ENCODE measurements around the gene KCNMA1.

Gene KCNMA1

DNA sequence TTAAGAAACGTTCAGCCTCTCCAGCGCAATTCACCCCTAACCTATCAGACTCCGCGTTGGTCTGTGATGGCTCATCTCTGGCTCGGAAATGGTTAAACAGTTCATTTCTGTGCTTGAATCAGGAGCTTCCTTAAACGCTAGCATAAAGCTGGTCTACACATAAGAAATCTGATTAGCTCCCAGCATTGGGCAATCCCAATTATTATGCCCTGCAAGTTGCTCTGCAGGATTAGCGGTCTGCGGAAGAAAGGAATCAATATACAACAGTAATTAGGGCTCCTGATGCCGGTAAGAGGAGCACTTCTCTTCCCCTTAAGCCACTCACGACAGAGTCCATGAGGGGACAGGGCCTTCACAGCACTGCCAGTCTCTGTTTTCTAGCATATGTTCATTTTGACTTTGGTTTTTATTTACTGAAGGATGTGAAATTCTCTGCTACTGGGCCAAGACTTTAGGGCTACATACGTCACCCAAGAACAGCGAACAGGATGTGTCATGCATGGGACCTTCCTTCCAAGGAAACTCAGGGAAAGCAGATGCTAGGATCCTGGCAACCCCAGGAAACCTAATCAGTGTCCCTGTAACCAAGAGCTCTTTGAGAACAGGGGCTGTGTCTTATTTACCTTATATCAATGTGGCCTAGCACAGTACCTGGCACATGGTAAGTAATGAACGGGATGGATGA lies 324.4 kb downstream of the KCNMA1 start:
- Histone ChIP-seq H3K9ac (no peak overlapping the region), H3K4me1 (no peaks in the 10 kb centered on the region), H3K27me3 (no peaks in the 10 kb centered on the region), H3K4me3 (no peak overlapping the region), H3K36me3 (no peaks in the 10 kb centered on the region), H3K27ac (no peak overlapping the region), H3K4me2 (no peak overlapping the region), H4K20me1 (peaks cover 0 to 99% (median 0%) of the 10 kb centered on the region in 11 experiments; a peak in 2 of 22 replicates), H3K9me3 (replicated peaks in 1 of 11) (no peaks in the 10 kb centered on the region)
- no peak for TF ChIP-seq Cebpa-rat (IDR thresholded peaks at IDR 0.05)

DNA sequence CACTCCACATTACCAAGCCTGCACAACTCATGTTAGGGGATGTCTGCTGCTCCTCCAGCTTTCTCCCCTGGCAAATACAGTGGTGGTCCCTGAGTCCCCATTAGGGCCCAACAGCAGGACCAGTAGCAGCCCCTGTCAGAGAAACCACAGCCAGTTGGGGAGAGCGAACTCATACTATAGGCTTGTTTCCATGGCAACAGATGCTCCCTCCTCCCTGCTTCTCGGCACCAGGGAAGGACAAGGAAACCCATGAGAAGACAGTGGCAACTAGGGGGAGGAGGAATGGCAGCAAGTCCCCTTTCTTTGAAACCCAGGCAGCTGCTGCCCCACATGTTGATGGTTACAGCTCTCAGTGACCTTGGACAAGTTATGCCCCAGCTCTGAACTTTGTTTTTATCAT lies 326.4 kb downstream of the KCNMA1 start:
- H4K20me1 ChIP-seq: peaks cover 0 to 97% (median 0%) of the 10 kb centered on the region in 11 experiments; a peak in 2 of 22 replicates

GRCh38 chr10:77310288-77310840 lies 327.2 kb downstream of the KCNMA1 start:
- H3K4me1 ChIP-seq: no peaks in the 10 kb centered on the region
- peaks cover 0 to 98% (median 0%) of the 10 kb centered on the region in 11 experiments; a peak in 2 of 22 replicates for H4K20me1 ChIP-seq
- no peaks in the 10 kb centered on the region for H3K9me3 ChIP-seq (replicated peaks in 1 of 11)
- H3K27ac ChIP-seq: no peak overlapping the region
- H3K4me2 ChIP-seq: no peak overlapping the region
- no peaks in the 10 kb centered on the region for H3K36me3 ChIP-seq
- H3K27me3 ChIP-seq: no peaks in the 10 kb centered on the region
- no peak overlapping the region for H3K9ac ChIP-seq
- no peak overlapping the region for H3K4me3 ChIP-seq
- no peak for TF ChIP-seq Cebpa-rat (IDR thresholded peaks at IDR 0.05)

More for the DNA sequence above, 326.4 kb downstream of the KCNMA1 start:
- Histone ChIP-seq H3K9ac (no peak overlapping the region), H3K36me3 (no peaks in the 10 kb centered on the region), H3K4me3 (no peak overlapping the region), H3K9me3 (replicated peaks in 1 of 11) (no peaks in the 10 kb centered on the region), H3K27me3 (no peaks in the 10 kb centered on the region), H3K4me2 (no peak overlapping the region), H3K4me1 (no peaks in the 10 kb centered on the region), H3K27ac (no peak overlapping the region)
- TF ChIP-seq Cebpa-rat (IDR thresholded peaks at IDR 0.05): no peak

GRCh38 chr10:77309509-77309908 lies 328.1 kb downstream of the KCNMA1 start:
- H3K36me3 ChIP-seq: no peaks in the 10 kb centered on the region
- H3K9me3 ChIP-seq (replicated peaks in 1 of 11): no peaks in the 10 kb centered on the region; a peak in 1 of 22 replicates
- no peak overlapping the region for H3K27ac ChIP-seq
- H3K9ac ChIP-seq: no peak overlapping the region
- peaks cover 0 to 99% (median 0%) of the 10 kb centered on the region in 11 experiments; a peak in 2 of 22 replicates for H4K20me1 ChIP-seq
- H3K27me3 ChIP-seq: no peaks in the 10 kb centered on the region
- H3K4me2 ChIP-seq: no peak overlapping the region
- no peaks in the 10 kb centered on the region for H3K4me1 ChIP-seq
- no peak overlapping the region for H3K4me3 ChIP-seq
- TF ChIP-seq Cebpa-rat (IDR thresholded peaks at IDR 0.05): no peak

- no peak overlapping the region for H3K4me2 ChIP-seq
- no peaks in the 10 kb centered on the region; a peak in 1 of 22 replicates for H3K9me3 ChIP-seq (replicated peaks in 1 of 11)
- no peaks in the 10 kb centered on the region for H3K4me1 ChIP-seq
- H3K27me3 ChIP-seq: no peaks in the 10 kb centered on the region
- H3K36me3 ChIP-seq: no peaks in the 10 kb centered on the region
- TF ChIP-seq Cebpa-rat (IDR thresholded peaks at IDR 0.05): no peak
- H3K27ac ChIP-seq: no peak overlapping the region
- no peak overlapping the region for H3K4me3 ChIP-seq
- H3K9ac ChIP-seq: no peak overlapping the region
- H4K20me1 ChIP-seq: peaks cover 0 to 98% (median 0%) of the 10 kb centered on the region in 11 experiments; a peak in 2 of 22 replicates
Measured at GRCh38 chr10:77309092-77309491, 328.5 kb downstream of the KCNMA1 start.

- Histone ChIP-seq H3K36me3 (no peaks in the 10 kb centered on the region; a peak in 1 of 22 replicates), H3K4me3 (no peak overlapping the region), H3K27me3 (no peaks in the 10 kb centered on the region), H3K9me3 (replicated peaks in 1 of 11) (peaks cover 0 to 6% (median under 1%) of the 10 kb centered on the region in 11 experiments; a peak in 14 of 22 replicates), H3K4me2 (no peak overlapping the region), H4K20me1 (peaks cover 0 to 92% (median 0%) of the 10 kb centered on the region in 11 experiments; a peak in 2 of 22 replicates), H3K27ac (no peak overlapping the region), H3K9ac (no peak overlapping the region), H3K4me1 (no peaks in the 10 kb centered on the region)
- no peak for TF ChIP-seq Cebpa-rat (IDR thresholded peaks at IDR 0.05)
Measured at GRCh38 chr10:77308084-77308732, 329.4 kb downstream of the KCNMA1 start.

DNA sequence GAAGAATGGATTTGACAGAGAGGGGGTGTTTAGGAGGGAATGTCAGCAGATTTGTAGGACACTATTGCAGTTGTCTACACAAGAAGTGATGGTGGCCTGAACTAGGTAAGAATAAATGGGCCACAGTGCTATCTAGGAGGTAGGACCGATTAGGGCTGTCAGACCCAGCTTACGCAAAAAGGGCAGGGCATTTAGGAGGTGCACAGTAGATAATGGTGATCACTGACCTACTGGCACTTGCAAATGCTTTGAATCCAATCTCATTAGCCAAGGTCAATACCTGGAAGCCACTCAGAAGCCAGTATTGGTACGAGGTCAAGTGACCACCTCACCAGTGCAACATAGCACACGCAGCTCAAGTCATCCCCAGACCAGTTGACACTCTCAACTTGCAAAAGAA lies 330.9 kb downstream of the KCNMA1 start:
- Histone ChIP-seq H3K4me2 (no peak overlapping the region), H3K4me3 (no peak overlapping the region), H3K4me1 (no peaks in the 10 kb centered on the region), H3K27me3 (no peaks in the 10 kb centered on the region), H4K20me1 (peaks cover 0 to 85% (median 0%) of the 10 kb centered on the region in 11 experiments; a peak in 2 of 22 replicates), H3K9ac (no peak overlapping the region), H3K36me3 (peaks cover 0 to 9% (median 0%) of the 10 kb centered on the region in 11 experiments; a peak in 2 of 22 replicates), H3K27ac (no peak overlapping the region), H3K9me3 (replicated peaks in 1 of 11) (peaks cover 15 to 22% (median 16%) of the 10 kb centered on the region in 11 experiments)
- TF ChIP-seq Cebpa-rat (IDR thresholded peaks at IDR 0.05): no peak

GRCh38 chr10:77305650-77306632 lies 331.7 kb downstream of the KCNMA1 start:
- Histone ChIP-seq H3K36me3 (peaks cover 0 to 9% (median 0%) of the 10 kb centered on the region in 11 experiments; a peak in 2 of 22 replicates), H3K4me1 (no peaks in the 10 kb centered on the region), H3K4me2 (no peak overlapping the region), H3K27ac (no peak overlapping the region), H3K9ac (no peak overlapping the region), H3K4me3 (no peak overlapping the region), H4K20me1 (peaks cover 0 to 85% (median 0%) of the 10 kb centered on the region in 11 experiments; a peak in 2 of 22 replicates), H3K27me3 (no peaks in the 10 kb centered on the region), H3K9me3 (replicated peaks in 1 of 11) (peaks cover 15 to 23% (median 18%) of the 10 kb centered on the region in 11 experiments)
- TF ChIP-seq Cebpa-rat (IDR thresholded peaks at IDR 0.05): no peak

Data from BLaER1 treated with 17β-estradiol and CSF1 and Interleukin-3, amounts not matched to agents 10 nM and 100 nM (cell line).